GM12891 (cell line): ENCODE results near the gene ASCL1.

Experiments
- DNase-seq: peaks from one replicate; pipeline ENCODE4 v3.0.0; 2011; ENCODE audit warnings: low spot score; ENCODE audit not compliant: insufficient read length
- FAIRE-seq: peaks from 2 replicates; lab custom pipeline; 2011; peaks lifted over from hg19 to GRCh38; lab: Jason Lieb, UNC
- PAX5 ChIP-seq: IDR thresholded peaks from 2 replicates; pipeline ENCODE4 v1.6.1; 2011; ENCODE audit warnings: low read length, moderate library complexity, mild to moderate bottlenecking; ENCODE audit not compliant: insufficient read depth, severe bottlenecking
- POLR2A ChIP-seq: IDR thresholded peaks from 2 replicates; pipeline ENCODE4 v1.6.1; 2011; ENCODE audit warnings: low read depth, low read length, control low read depth
- POLR2AphosphoS5 ChIP-seq: IDR thresholded peaks from 2 replicates; pipeline ENCODE4 v1.6.1; 2011; ENCODE audit warnings: low read depth, low read length, control low read depth
- POU2F2 ChIP-seq: IDR thresholded peaks from 2 replicates; pipeline ENCODE4 v1.6.1; 2011; ENCODE audit warnings: low read depth, mild to moderate bottlenecking, control low read depth, low read length, moderate library complexity
- SPI1 ChIP-seq: IDR thresholded peaks from 2 replicates; pipeline ENCODE4 v1.6.1; 2011; ENCODE audit warnings: low read depth, low read length, control low read depth
- TAF1 ChIP-seq: IDR thresholded peaks from 2 replicates; pipeline ENCODE4 v1.6.1; 2011; ENCODE audit warnings: low read depth, low read length, control low read depth

Gene ASCL1

DNA sequence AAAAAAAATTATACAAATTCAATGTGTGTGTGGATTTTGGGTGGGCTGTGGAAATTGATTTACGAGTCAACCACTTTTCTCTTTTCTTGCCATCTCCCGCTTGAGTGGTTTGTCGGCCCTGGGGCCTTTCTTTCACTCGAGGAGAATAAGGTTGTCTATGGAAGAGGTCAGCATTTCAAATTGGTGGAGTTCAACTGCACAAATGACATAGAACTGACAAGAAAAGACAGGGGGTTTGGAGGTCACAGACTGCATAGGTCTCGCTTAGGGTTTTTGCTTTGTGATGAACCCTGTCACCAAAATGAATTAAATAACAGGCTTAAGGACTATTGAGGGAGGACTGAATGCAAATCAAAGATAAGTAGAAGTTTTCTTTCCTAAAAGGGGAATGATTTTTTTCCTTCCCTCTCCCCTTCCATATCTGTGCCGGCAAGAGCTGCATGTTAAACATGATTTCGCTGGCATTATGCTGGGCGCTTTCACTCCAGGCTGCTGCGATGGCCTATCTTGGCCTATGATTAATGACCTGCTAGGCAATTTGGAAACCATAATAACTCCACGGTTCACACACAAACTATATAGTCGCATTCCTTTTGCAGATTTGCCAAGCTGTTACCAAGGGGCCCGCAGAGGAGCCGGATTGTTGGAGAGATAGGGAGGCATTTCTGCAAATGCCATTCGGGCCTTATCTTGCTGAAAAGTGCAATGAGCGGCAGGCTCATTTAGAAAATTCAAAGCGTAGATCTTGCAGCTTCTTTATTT is 20.7 kb downstream of the ASCL1 start:
- FAIRE-seq (no peak), DNase-seq (no peak)
- TF ChIP-seq PAX5 (no peak), POU2F2 (no peak), TAF1 (no peak)

DNA sequence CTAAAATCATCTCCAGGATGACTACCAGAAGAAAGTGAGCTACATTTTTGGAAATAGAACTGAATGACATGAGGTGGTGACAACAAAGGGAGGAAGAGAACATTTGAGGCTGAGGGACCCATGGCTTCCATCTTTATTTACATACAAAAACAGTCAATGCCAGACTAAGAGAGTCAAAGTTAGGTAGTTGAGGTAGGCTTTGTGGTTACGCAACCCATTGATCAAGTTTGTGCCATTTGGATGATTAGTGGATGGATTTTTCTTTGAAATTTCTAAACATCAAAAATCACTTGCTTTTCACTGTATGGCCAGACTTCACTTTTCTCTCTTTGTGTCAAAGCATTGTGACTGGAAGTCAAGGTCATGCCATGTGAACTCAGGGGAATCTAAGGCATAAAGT is 22.9 kb downstream of the ASCL1 start:
- TF ChIP-seq TAF1 = no peak
- TF ChIP-seq PAX5 = no peak
- TF ChIP-seq POLR2A = no peak
- no peak for TF ChIP-seq POU2F2
- TF ChIP-seq POLR2AphosphoS5 = no peak
- no peak for TF ChIP-seq SPI1
- no peak for FAIRE-seq

DNA sequence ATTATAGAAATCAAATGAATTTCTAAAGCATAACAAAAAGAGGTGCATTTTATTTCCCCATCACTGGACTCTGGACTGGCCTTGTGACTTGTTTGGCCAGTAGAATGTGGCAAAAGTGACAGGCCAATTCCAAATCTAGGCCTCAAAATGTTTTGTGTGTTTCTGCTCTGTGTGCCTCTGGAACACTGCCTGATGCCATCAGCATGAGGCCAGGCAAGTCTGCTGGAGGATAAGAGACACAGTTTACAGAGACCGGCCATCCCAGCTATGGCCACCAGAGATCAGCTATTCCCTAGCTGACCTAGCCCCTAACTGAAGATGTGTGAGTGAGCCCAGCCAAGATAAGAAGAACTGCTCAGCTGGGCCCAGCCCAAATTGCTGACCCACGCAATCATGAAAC is 32.9 kb downstream of the ASCL1 start:
- FAIRE-seq (no peak), DNase-seq (no peak)
- TF ChIP-seq TAF1 (no peak), POU2F2 (no peak), POLR2A (no peak), POLR2AphosphoS5 (no peak)

More for the DNA sequence above, 22.9 kb downstream of the ASCL1 start:
- DNase-seq = no peak

DNA sequence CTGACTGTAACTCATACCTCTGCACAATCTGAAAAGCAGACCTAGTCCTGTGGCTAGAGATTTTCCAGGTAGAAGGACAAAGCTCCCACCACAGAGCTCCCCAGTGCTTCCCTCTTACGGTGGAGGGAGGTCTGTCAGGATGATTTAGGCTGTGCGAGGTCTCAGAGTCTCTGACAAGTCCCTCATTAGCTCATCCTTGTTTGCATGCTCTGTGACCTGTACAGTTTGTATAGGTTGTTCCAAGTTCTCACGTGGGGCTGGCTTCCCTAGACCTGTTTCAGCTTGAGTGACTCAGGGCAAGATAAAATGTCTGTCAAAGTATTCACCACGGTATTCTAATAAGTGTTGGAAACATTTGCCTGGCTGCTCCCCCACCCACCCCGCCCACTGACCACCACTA is 34.8 kb downstream of the ASCL1 start:
- DNase-seq = no peak
- no peak for TF ChIP-seq SPI1
- no peak for TF ChIP-seq PAX5
- no peak for FAIRE-seq

DNA sequence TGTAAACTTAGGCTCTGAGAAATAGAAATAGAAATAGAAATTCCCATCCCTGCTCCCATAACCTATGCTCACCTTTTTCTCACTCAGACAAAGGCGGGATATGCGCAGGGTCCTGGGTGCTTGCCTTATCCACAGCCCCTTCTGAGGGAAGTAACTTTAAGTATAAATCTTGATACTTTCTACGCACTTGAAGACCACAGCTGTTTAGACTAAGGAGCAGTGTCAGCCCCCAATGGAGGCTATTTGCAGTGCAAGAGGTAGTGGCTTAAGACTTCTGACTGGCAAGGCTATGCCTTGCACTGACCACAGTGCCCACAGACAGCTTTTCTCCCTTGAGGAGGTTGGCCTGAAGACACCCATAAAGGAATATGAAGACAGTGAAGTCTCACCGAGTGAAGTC is 35.2 kb downstream of the ASCL1 start:
- FAIRE-seq (no peak), DNase-seq (no peak)
- TF ChIP-seq TAF1 (no peak), POLR2A (no peak), POLR2AphosphoS5 (no peak), PAX5 (no peak), POU2F2 (no peak), SPI1 (no peak)

DNA sequence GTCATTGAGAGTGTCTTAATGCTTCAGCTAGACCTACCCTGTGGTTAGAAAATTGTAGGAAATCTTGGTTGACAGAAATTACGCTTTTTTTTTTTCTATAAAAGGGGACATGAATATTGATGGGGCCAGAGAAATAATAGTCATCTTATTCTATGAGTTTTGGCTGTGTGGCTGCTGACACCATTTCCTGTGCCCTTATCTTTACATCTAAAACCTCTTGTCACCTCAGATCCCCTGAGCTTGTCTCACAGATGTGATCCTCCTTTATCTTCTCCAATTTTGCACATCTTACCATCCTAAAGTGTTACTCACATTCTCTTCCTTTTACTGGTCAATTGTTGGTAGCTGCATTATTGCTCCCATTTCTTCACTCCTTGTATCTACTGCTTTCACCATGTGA is 36.1 kb downstream of the ASCL1 start:
- TF ChIP-seq PAX5 (no peak), SPI1 (no peak), POLR2AphosphoS5 (no peak), POLR2A (no peak), POU2F2 (no peak), TAF1 (no peak)
- FAIRE-seq = no peak
- no peak for DNase-seq

DNA sequence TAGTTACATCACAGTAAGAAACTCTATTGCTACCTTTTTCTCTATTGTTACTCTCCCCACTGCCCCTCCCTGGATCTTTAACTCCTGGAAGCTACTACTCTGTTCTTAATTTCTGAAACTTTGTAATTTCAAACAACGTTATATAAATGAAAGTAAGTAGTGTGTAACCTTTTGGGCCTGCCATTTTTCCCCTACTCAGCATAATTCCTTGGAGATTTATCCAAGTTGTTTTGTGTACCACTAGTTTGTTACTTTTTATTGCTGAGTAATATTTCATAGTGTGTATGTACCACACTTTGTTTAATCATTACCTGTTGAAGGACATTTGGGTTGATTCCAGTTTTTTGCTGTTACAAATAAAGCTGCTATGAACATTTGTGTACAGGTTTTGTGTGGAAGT is 37.9 kb downstream of the ASCL1 start:
- FAIRE-seq (no peak), DNase-seq (no peak)
- TF ChIP-seq POLR2AphosphoS5 (no peak), PAX5 (no peak), TAF1 (no peak), SPI1 (no peak), POLR2A (no peak), POU2F2 (no peak)
